ENCODE data around the gene GLIPR2. TPM values are rescaled to one million over a fixed set of nuclear protein-coding genes. Genes with fewer than 3 reads are reported as not detected.

The GLIPR2 gene
- total and polyA plus RNA-seq, 2 experiments from 2014 or later: 5.1 to 5.7 TPM

- Histone ChIP-seq H3K36me3 (ENCODE audit: insufficient read depth) (no peaks in the 10 kb centered on the region), H3K27me3 (ENCODE audit: insufficient read depth) (peaks cover 65% of the 10 kb centered on the region), H4K20me1 (replicated peaks; ENCODE audit: insufficient read depth) (peaks cover 6% of the 10 kb centered on the region; the same call in 1 of the 2 replicates), H3K9me2 (ENCODE audit: insufficient read depth) (no peaks in the 10 kb centered on the region), H3F3A (replicated peaks; ENCODE audit: low read depth) (peaks cover 7% of the 10 kb centered on the region; the same call in 1 of the 2 replicates), H2AFZ (no peak overlapping the region), H3K27ac (ENCODE audit: low read depth) (no peak overlapping the region), H3K4me3 (no peak overlapping the region), H3K4me1 (ENCODE audit: insufficient read depth) (peaks cover 22% of the 10 kb centered on the region), H3K79me2 (replicated peaks; ENCODE audit: insufficient read depth) (no peaks in the 10 kb centered on the region), H3K4me2 (no peak overlapping the region)
- H3K36me3 Mint-ChIP-seq (ENCODE audit: low read depth): no peaks in the 10 kb centered on the region
- no peak overlapping the region for H3K4me3 Mint-ChIP-seq
- DNase-seq (ENCODE audit: low spot score): no peak
- H3K9me3 Mint-ChIP-seq: no peaks in the 10 kb centered on the region; the same call in 2 of the 3 replicates
- no peak for TF ChIP-seq STAT1 (IDR thresholded peaks at IDR 0.05; ENCODE audit: unreplicated experiment)
- no peak for TF ChIP-seq ZNF462 (CRISPR knock-in tag; IDR thresholded peaks at IDR 0.05)
- TF ChIP-seq ETS1 (IDR thresholded peaks at IDR 0.05): no peak
- TF ChIP-seq CREB1 (CRISPR knock-in tag; IDR thresholded peaks at IDR 0.05; ENCODE audit: low read depth): no peak
- no peak for TF ChIP-seq ZNF331 (CRISPR knock-in tag; IDR thresholded peaks at IDR 0.05; ENCODE audit: low read depth)
- no peak for TF ChIP-seq NANOG (IDR thresholded peaks at IDR 0.05; ENCODE audit: borderline replicate concordance)
- TF ChIP-seq POLR2AphosphoS5 (IDR thresholded peaks at IDR 0.05; ENCODE audit: low read depth): no peak
- TF ChIP-seq EZH2phosphoT487 (IDR thresholded peaks at IDR 0.05; ENCODE audit: unreplicated experiment): no peak
- TF ChIP-seq REST (IDR thresholded peaks at IDR 0.05; ENCODE audit: unreplicated experiment): no peak
- no peak for TF ChIP-seq JUNB (IDR thresholded peaks at IDR 0.05; ENCODE audit: unreplicated experiment)
- TF ChIP-seq EZH2 (IDR thresholded peaks at IDR 0.05; ENCODE audit: low read depth, unreplicated experiment): no peak
- TF ChIP-seq CTCF (conservative IDR thresholded peaks at IDR 0.05; ENCODE audit: low read depth in 2 of 2): no peak
- no peak for TF ChIP-seq ZNF114 (CRISPR knock-in tag; IDR thresholded peaks at IDR 0.05)
- no peak for ATAC-seq
- peaks cover 27% of the 10 kb centered on the region for H3K4me1 Mint-ChIP-seq
- no peak overlapping the region for H3K27ac Mint-ChIP-seq
- H3K27me3 Mint-ChIP-seq (ENCODE audit: insufficient read depth, low read depth, poor library complexity): peaks cover 52% of the 10 kb centered on the region
Measured at GRCh38 chr9:36138496-36138895, 2.0 kb downstream of the GLIPR2 start.

Measured in GM23338 (cell line).